Measurements from ENCODE around the gene ACR. TPM values are rescaled to one million over a fixed set of nuclear protein-coding genes. Genes with fewer than 3 reads are reported as not detected.

ACR gene
- under 1 TPM in 4 of 8 experiments, not detected in 4; 0.33 to 1.00 (median 0.63) TPM for total RNA-seq

DNA sequence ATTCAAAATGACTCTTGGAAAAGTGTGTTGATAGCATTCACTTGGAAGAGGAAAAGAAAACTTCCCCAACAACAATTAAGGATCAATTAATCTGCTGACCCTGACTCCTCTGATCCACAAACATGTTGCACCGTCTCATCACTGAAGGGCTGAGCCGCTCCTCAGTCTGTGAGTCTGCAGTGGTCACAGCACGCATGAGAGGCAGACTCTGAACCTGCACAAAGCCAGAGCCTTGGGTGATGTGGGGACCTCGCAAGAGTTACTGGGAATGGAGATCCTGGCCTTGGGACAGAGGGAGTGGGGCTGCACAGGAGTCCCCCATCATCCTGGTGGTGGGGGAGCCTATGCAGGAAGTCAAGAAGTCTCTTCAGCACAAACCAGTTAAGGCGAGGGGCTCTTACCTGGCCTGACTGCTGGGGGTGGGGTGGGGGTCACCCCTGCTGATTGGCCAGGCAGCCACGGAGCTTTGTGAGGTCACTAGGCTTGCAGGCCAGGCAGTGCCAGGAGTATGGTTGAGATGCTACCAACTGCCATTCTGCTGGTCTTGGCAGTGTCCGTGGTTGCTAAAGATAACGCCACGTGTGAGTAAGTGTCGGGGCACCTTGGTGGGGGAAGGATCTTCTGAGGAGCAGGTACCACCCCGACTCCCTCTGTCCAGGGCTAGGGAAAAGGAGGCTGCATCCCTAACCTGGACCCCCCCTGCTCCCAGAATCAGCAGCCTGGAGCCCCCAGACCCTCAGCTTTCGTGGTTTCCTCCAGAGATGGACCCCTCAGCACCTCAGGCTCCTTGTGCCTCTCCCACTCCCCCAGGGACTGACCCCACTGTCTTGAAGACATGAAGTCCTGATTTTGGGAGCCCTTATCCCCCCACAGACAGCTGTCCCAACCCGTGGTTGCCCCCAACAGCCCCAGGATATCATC, at the start of gene ACR:
ACR (plus strand) TSS at position 477 of the 921 bp plus-strand sequence; CDS start at position 509, 32 bp downstream.
- H3K4me1 ChIP-seq (replicated peaks in 1 of 2), result peaks cover 15% of the 10 kb centered on the region in 2 donors
- 40 to 100% (median 67%) methylated on average over 1 to 5 of the region's 13 CpGs; no CpG with 5 or more reads in 5 of the 10 experiments for WGBS, 10 experiments
- no peak within 1 kb of the TSS for H3K27ac ChIP-seq
- no peak for ATAC-seq (replicated peaks in 6 of 8)
- in situ Hi-C loops (cut with MboI; ENCODE audit: low pct_unique_long_range_greater_than_20kb in 2 of 9, low sequenced_read_pairs in 9 of 9, unreplicated experiment in 9 of 9), result no loop called here
- H3K4me3 ChIP-seq, result no peak within 1 kb of the TSS

DNA sequence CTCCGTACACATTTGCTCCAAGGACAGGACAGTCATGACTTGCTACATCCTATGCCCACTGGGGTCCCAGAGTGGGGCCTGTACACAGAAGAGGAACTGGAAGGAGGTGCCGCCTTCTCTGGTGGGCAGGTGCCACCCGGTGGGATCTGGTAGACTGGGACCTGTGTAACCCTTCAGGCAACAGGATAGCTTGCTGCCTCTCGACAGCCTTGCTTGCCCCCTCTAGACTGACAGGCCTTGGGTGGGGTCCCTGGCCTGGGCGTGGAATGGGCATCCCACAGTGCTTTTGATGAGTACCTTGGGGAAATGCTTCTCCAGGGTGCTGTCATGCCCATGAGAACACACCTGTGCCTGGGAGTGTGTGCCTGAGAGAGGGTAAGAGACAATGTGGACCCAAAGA, 49.6 kb upstream of the ACR start:
- WGBS, 10 experiments, result 37 to 100% (median 82%) methylated on average over 1 to 5 of the region's 5 CpGs; no CpG with 5 or more reads in 5 of the 10 experiments
- no peaks in the 10 kb centered on the region for H3K4me1 ChIP-seq (replicated peaks in 1 of 2)
- H3K27ac ChIP-seq, result no peak overlapping the region
- in situ Hi-C loops (cut with MboI; ENCODE audit: low pct_unique_long_range_greater_than_20kb in 2 of 9, low sequenced_read_pairs in 9 of 9, unreplicated experiment in 9 of 9), result no loop called here
- ATAC-seq (replicated peaks in 6 of 8), result no peak
- H3K4me3 ChIP-seq, result no peak overlapping the region

DNA sequence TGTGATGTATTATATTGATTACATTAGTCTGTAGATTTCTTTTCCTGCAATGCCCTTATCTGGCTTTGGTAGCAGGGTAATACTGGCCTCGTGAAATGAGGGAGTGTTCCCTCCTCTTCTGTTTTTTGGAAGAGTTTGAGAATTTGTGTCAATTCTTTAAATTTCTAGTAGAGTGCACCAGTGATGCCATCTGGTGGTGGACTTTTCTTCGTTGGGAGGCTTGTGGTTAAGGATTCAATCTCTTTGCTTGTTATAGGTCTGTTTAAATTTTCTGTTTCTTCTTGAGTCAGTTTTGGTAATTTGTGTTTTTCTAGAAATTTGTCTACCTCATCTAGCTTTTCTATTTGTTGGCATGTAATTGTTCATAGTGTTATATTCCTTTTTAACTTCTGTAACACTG, 46.5 kb upstream of the ACR start:
- peak in 3 of 8 experiments; percentile 20 to 64 (median 45) for ATAC-seq (replicated peaks in 6 of 8)
- Histone ChIP-seq H3K4me3 (no peak overlapping the region), H3K4me1 (replicated peaks in 1 of 2) (no peaks in the 10 kb centered on the region), H3K27ac (no peak overlapping the region)
- WGBS, 10 experiments, result 0 to 33% (median 8%) methylated on average over 1 to 2 of the region's 2 CpGs; no CpG with 5 or more reads in 1 of the 10 experiments
- in situ Hi-C loops (cut with MboI; ENCODE audit: low pct_unique_long_range_greater_than_20kb in 2 of 9, low sequenced_read_pairs in 9 of 9, unreplicated experiment in 9 of 9), result no loop called here

DNA sequence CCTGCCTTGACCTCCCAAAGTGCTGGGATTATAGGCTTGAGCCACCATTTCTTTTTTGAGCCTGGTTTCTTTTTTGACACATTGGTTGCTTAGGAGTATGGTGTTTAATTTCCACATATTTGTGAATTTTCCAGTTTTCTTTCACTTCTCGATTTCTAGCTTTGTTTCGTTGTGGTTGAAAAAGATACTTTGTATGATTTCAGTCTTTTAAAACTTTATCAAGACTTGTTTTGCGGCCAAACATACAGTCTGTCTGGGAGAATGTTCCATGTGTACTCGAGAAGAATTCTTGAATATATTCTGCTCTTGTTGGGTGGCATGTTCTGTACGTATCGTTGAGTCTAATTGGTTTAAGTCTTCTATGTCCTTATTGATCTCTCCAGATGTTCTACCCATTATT, 44.5 kb upstream of the ACR start:
- Histone ChIP-seq H3K4me3 (no peak overlapping the region), H3K4me1 (replicated peaks in 1 of 2) (peaks cover 4 to 12% of the 10 kb centered on the region in 2 donors), H3K27ac (no peak overlapping the region)
- no peak for ATAC-seq (replicated peaks in 6 of 8)
- in situ Hi-C loops (cut with MboI; ENCODE audit: low pct_unique_long_range_greater_than_20kb in 2 of 9, low sequenced_read_pairs in 9 of 9, unreplicated experiment in 9 of 9), result no loop called here
- 43 to 100% (median 85%) methylated on average over 2 to 6 of the region's 6 CpGs for WGBS, 10 experiments

DNA sequence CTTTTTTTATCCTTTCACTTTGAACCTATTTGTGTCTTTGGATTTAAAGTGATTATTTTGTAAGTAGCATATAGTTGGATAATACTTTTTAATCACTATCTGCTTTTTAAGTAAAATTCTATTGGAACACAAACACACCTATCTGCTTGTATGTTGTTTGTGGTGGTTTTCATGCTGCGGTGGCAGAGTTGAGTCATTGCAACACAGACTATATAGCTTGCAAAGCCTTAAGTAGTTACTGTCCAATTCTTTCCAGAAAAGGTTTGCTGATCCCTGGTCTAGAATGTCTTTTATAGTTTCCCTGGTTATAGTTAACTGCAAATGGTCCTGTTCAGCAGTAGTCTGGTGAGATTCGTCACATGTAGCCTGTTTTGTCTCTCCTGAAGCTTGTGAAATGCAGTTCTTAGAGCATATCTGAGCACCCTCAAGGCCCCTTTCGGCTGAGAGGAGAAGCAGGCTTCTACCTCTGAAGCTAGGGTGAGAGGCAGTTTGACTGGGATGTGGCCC, 43.9 kb upstream of the ACR start:
- Histone ChIP-seq H3K27ac (no peak overlapping the region), H3K4me1 (replicated peaks in 1 of 2) (peaks cover 9 to 16% of the 10 kb centered on the region in 2 donors), H3K4me3 (no peak overlapping the region)
- 0 to 88% (median 66%) methylated on average over 1 to 3 of the region's 3 CpGs; no CpG with 5 or more reads in 1 of the 10 experiments for WGBS, 10 experiments
- in situ Hi-C loops (cut with MboI; ENCODE audit: low pct_unique_long_range_greater_than_20kb in 2 of 9, low sequenced_read_pairs in 9 of 9, unreplicated experiment in 9 of 9), result no loop called here
- ATAC-seq (replicated peaks in 6 of 8), result no peak

DNA sequence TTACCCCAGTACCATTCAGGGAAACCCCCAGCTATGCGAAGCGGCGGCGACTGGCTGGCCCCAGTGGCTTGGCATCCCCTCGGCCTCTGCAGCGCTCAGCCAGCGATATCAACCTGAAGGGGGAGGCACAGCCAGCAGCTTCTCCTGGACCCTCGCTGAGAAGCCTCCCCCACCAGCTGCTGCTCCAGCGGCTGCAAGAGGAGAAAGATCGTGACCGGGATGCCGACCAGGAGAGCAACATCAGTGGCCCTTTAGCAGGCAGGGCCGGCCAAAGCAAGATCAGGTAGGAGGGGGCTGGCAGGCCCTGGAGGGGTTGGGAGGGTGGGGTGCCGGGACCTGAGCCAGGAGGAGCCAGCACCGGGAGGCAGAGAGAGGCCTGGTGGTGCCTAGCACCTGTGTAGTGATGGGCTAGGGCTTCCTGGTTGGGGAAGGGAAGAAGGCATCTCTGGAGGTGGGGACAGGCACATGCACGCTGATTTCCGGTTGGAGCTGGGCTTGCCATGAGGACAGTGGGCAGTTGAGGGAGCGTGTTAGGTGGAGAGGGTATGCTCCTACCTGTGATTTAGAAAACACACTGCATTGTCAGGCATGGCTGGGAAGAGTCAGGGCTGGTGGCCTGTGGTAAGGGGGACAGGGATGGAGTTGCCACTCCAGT, 43.1 kb upstream of the ACR start:
- Histone ChIP-seq H3K4me3 (no peak overlapping the region), H3K4me1 (replicated peaks in 1 of 2) (peaks cover 10 to 16% of the 10 kb centered on the region in 2 donors), H3K27ac (no peak overlapping the region)
- no peak for ATAC-seq (replicated peaks in 6 of 8)
- in situ Hi-C loops (cut with MboI; ENCODE audit: low pct_unique_long_range_greater_than_20kb in 2 of 9, low sequenced_read_pairs in 9 of 9, unreplicated experiment in 9 of 9), result no loop called here
- WGBS, 10 experiments, result 59 to 100% (median 60%) methylated on average over 1 to 10 of the region's 18 CpGs; no CpG with 5 or more reads in 6 of the 10 experiments

DNA sequence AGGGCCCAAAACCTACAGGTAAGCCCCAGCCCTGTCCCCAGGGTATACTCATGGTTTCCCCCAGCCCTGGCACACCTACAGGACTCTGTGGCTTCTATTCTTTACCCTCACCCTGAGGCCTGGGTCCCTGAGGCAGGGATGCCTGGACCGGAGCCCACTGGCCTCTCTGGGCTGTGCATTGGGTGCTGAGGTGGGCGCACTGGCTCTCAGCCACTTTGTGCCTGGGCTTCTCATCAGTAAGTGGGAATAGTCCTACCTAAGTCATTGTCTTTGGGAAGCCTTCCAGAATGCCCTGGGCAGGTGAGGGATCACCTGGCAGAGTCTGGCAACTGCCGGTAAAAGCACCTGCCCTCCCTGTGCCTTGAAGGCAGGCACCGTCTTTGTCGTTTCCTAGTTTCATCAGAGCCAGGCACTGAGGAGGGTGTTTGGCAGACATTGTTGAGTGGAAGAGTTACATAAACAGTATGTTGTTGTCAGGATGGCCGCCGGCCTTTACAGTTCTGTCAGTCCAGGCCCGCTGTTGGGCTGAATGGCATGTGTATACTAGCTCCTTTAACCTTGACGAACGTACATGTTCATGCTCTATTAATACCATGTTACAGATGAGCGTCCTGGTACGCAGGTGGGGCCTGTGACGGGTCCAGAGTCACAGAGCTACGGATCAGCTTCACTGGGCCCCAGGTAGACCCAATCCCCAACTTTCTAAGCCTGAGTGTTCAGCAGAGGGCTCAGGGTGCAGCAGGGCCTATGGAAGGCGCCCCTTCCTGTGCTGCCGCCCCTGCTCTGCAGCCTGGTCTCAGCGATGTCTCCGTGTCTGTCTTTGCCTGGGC, 42.4 kb upstream of the ACR start:
- in situ Hi-C loops (cut with MboI; ENCODE audit: low pct_unique_long_range_greater_than_20kb in 2 of 9, low sequenced_read_pairs in 9 of 9, unreplicated experiment in 9 of 9), result no loop called here
- Histone ChIP-seq H3K4me1 (replicated peaks in 1 of 2) (peaks cover 10 to 22% of the 10 kb centered on the region in 2 donors), H3K4me3 (no peak overlapping the region), H3K27ac (no peak overlapping the region)
- no peak for ATAC-seq (replicated peaks in 6 of 8)
- WGBS, 10 experiments, result 66 to 100% (median 95%) methylated on average over 2 to 8 of the region's 18 CpGs; no CpG with 5 or more reads in 3 of the 10 experiments

DNA sequence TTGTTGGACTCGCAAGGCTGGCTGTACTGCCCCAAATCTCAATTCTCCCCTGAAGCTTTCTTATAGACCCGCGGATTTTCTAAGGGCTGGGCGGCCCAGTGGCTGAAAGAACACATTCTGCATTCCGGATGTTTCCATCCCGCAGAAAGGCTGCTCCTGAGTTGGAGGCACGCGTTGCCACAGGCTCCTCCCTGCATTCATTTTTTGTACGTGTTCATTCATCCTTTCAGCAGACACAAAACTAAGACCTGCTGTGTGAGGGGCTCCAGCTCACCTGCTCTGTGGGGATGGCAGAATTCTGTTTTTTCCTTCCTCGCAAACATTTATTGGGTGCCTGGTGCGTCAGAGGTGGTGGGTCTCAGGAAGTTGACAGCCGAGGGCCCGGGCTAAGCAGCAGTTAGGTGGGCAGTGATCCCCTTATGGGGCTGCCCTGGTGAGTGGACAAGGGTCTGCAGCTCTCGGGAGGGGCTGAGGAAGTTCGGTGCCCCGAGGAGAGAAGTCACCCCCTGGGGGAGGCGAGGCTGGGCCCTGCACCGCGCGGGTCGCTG, 41.7 kb upstream of the ACR start:
- 19 to 96% (median 62%) methylated on average over 2 to 10 of the region's 21 CpGs; no CpG with 5 or more reads in 5 of the 10 experiments for WGBS, 10 experiments
- ATAC-seq (replicated peaks in 6 of 8), result no peak
- in situ Hi-C loops (cut with MboI; ENCODE audit: low pct_unique_long_range_greater_than_20kb in 2 of 9, low sequenced_read_pairs in 9 of 9, unreplicated experiment in 9 of 9), result no loop called here
- H3K27ac ChIP-seq, result no peak overlapping the region
- H3K4me1 ChIP-seq (replicated peaks in 1 of 2), result peaks cover 10 to 22% of the 10 kb centered on the region in 2 donors
- no peak overlapping the region for H3K4me3 ChIP-seq

DNA sequence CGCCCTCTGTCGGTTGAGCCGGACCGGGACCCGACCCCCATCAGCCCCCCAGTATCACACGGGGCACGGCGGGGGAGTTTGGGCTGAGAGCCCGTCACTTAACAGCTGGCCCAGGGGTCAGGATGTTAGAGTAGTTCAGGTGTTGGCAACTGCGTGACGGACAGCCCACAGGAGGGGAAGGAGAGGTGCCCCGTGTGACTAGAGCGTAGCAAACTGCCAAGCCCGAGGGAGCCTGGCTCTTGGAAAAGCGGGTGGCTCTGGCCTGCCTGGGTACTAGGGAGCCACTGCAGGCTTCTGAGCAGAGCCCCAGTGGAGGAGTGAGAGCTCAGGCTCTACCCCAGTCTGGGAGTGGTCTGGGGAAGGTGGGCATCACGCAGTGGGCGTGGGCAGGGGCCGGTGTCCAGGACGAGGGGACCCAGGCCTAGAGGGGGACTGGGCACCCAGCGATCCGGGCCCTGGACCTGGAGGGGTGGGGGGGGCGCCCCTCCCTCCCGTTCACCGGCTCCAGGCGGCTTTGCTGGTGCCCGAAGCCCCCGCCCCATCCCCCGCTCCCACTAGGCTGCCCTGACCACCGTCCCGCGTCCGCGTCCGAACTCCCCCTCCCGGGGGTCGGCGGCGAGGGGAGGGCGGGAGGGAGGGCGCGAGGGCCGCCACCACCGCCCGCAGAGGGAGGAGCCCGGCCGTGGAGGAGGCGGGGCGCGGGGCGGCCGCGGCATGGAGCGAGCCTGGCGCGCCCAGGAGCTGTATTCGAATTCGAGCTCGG, 41.0 kb upstream of the ACR start:
- Histone ChIP-seq H3K4me1 (replicated peaks in 1 of 2) (peaks cover 10 to 22% of the 10 kb centered on the region in 2 donors), H3K27ac (no peak overlapping the region), H3K4me3 (peak overlapping the region; percentile 61 to 81 (median 74))
- ATAC-seq (replicated peaks in 6 of 8), result peak; percentile 66 to 83 (median 74)
- 0 to 24% methylated on average over 3 to 9 of the region's 58 CpGs; no CpG with 5 or more reads in 8 of the 10 experiments for WGBS, 10 experiments
- in situ Hi-C loops (cut with MboI; ENCODE audit: low pct_unique_long_range_greater_than_20kb in 2 of 9, low sequenced_read_pairs in 9 of 9, unreplicated experiment in 9 of 9), result no loop called here

DNA sequence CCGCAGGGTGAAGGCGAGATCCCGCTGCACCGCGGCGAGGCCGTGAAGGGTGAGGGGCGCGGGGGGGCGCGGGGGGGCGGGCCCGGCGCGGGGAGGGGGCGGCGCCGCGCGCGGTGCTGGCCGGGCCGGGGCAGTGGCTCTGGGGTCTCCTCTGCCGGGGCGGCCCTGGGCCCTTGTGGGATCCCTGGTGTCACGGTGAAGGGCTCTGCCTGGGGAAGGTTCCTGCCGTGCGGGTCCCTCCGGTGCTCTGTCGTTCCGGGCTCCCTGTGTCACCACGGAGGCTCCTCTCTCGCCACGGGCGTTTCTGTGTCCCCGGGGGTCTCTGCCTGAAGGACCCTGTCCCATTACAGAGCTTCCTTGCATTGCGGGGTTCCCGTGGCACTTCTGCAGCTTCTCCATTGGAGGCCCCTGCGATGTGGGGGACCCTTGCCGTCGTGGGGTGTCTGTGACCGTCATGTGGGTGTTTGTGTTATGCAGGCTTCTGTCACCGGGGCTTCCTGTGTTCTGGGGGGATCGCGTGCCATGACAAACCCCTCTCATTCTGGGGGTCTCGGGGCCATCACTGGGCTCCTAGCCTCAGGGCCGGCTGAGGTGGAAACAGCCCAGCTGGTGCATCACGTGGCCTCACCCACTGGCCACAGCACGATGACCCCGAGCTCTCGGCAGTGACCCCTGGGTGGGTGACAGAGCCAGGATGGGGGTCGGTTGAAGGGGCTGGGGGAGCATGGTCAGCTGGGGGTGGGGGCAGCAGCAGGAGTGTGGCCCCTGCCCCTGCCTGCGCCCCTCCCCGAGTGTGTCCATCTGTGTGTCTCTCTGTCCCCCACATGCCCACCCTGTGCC, 40.1 kb upstream of the ACR start:
- in situ Hi-C loops (cut with MboI; ENCODE audit: low pct_unique_long_range_greater_than_20kb in 2 of 9, low sequenced_read_pairs in 9 of 9, unreplicated experiment in 9 of 9), result no loop called here
- H3K4me1 ChIP-seq (replicated peaks in 1 of 2), result peaks cover 12 to 22% of the 10 kb centered on the region in 2 donors
- no peak overlapping the region for H3K27ac ChIP-seq
- peak overlapping the region; percentile 61 to 81 (median 74) for H3K4me3 ChIP-seq
- WGBS, 10 experiments, result 0 to 40% (median 30%) methylated on average over 1 to 2 of the region's 54 CpGs; no CpG with 5 or more reads in 7 of the 10 experiments
- ATAC-seq (replicated peaks in 6 of 8), result peak; percentile 5 to 27 (median 10)

DNA sequence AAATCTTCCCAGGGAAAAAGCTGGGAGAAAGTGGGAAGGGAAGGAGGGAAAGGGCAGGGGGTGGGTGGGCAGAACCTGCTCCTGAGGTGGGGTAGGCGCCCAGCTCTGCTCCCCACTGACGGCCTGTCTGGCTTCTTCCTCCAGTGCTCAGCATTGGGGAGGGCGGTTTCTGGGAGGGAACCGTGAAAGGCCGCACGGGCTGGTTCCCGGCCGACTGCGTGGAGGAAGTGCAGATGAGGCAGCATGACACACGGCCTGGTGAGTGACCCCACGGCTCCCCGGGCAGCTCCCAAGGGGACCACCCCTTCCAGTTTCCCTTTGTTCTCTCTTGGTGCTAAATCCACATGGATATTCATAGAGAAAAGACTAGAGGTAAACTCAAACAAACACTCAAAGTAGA, 39.5 kb upstream of the ACR start:
- Histone ChIP-seq H3K27ac (no peak overlapping the region), H3K4me3 (peak overlapping the region in 2 of 5 donors; percentile 3 to 64), H3K4me1 (replicated peaks in 1 of 2) (peaks cover 13 to 22% of the 10 kb centered on the region in 2 donors)
- in situ Hi-C loops (cut with MboI; ENCODE audit: low pct_unique_long_range_greater_than_20kb in 2 of 9, low sequenced_read_pairs in 9 of 9, unreplicated experiment in 9 of 9), result no loop called here
- whole genome bisulfite sequencing, 10 experiments, result 47% methylated on average over 3 of the region's 12 CpGs; no CpG with 5 or more reads in 9 of the 10 experiments
- peak in 1 of 8 experiments; percentile 11 for ATAC-seq (replicated peaks in 6 of 8)
